Adrenal gland (tissue), 5 donors: Measurements from ENCODE around the gene TRIB2.

Source experiments
- CTCF ChIP-seq, 6 experiments: fragments of 450-650 bp in 4 of 6; fragments of 200-600 bp in 2 of 6; sonication (generic) in 1 of 6; IDR thresholded peaks; 1 replicate in 5 of 6; 2 replicates in 1 of 6; pipeline versions ENCODE4 v1.5.1 to v1.8.0; 2016 to 2021; ENCODE audit warnings: antibody characterized with exemption in 6 of 6, mild to moderate bottlenecking in 2 of 6, moderate library complexity in 1 of 6
- POLR2A ChIP-seq, 2 donors: fragments of 450-650 bp; IDR thresholded peaks; one replicate each; pipeline ENCODE4 v1.6.1; 2017; ENCODE audit warnings: antibody characterized with exemption in 2 of 2, mild to moderate bottlenecking in 2 of 2, moderate library complexity in 1 of 2
- donor health status: DM: no; HTN: no; CAD: no.

GRCh38 chr2:12718015-12718671 lies 1.4 kb downstream of the TRIB2 start:
- TF ChIP-seq CTCF (IDR thresholded peaks at IDR 0.05) (no peak), POLR2A (IDR thresholded peaks at IDR 0.05) (peak in 1 of 2 donors; percentile 34)
